Activated CD4-positive, alpha-beta T cell treated with anti-CD3 and anti-CD28 coated beads for 24 hours (primary cell): ENCODE results near the gene GLRX.
"Not testable (repeated sequence)": the region's sequence is repeated elsewhere in the genome, so short reads cannot be mapped to it uniquely, and the experiment has no call there.

Experiments used
- DNase-seq, 2 donors: peaks; one replicate each; pipeline ENCODE4 v3.0.0-alpha.2; 2020; ENCODE audit warnings: low read depth in 2 of 2

Gene GLRX

GRCh38 chr5:95826949-95827891, 4.7 kb upstream of the GLRX start:
- no peak for DNase-seq

GRCh38 chr5:95825495-95825894, 3.0 kb upstream of the GLRX start:
- no peak for DNase-seq

GRCh38 chr5:95824747-95825146, 2.2 kb upstream of the GLRX start:
- no peak for DNase-seq

- DNase-seq = peak in 1 of 2 donors; percentile 22
These were observed 1.4 kb upstream of the GLRX start for GRCh38 chr5:95823738-95824609.

DNA sequence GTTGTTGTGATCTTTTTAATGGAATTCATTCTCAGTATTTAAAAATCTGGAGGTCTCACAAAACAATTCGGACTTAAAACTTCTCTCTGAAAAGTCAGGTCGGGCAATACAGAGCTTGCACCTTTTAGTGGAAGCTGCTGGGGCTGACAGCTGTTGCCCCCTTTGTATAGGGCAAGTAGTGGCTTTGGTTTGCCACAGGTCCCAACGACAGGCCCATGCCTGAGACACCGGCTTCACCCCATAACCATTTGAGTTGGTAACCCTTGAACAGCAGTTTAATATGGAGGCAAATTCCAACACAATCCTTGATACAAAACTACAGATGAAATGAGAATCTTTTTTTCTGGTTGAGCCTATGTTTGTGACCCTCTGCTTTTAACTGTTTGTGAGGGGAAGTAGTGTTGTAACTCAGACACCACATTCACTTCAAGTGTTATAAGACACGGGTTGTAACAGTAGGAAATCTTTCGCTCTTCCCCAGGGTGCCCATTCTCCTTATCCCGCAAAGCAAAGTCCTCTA, 752 bp upstream of the GLRX start:
- DNase-seq = no peak

DNA sequence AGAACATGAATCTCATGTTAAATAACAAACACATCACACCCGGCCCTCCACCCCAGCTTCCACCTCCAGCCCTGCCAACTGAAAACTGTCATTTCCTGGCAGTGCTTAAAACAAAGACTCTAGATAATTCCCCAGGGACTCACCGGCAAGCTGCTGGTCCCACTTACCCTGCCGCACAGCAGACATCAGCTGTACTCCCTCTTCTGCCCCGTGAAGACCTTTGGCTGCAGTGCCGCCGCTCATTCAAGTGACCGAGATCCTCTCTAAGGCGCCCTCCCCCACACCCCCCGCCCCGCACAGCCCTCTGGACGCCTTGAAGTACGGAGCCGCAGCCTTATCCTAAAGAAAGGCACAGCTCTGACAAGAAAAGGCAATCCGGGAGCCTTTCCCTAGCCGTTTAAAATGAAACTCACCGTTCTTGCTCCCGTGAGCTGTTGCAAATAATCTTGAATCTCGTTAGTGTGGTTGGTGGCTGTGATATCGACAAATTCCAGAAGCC, 434 bp downstream of the GLRX start:
- DNase-seq = no peak

DNA sequence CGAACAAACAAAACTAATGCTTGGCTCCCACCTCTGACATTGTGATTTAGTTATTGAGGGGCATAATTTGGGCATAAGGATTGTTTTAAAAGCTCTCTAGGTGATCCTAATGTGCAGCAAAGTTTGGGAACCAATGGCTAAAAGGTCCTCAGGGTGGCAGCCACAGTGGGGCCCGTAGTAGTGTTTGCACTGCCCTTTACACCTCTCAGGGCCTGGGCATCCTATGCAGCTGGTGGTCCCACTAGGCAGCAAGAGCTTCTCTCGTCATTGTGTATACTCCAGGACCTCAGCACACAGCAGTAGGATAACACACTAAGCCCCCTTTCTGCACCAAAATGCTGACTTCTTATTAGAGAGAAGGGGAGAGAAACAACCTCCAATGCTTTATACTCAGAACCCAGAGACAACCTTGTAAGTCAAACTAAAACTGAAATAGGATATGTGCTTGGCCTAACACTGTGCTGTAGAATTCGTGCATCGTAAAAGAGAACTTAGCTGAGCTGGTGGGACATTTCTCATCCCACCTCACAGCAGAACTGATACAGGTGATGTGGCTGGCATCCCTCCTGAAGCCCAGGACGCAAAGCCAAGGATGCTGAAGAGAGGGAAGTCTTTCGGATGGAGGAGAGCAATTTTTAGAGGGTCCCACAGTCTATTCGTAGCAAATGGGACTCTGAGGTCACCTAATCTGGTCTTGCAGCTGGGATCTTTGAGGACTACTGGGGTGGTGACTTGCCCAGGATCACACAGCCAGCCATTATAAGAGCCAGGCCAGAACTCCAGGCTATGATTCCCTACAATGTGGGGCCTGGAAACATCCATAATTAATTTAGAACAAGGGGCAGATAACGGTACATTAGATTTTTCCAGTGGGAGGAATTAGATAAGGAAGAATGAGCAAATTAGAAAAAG, 1.2 kb downstream of the GLRX start:
- no peak for DNase-seq

- DNase-seq = no peak
These were observed 4.1 kb downstream of the GLRX start for GRCh38 chr5:95818181-95819147.

DNA sequence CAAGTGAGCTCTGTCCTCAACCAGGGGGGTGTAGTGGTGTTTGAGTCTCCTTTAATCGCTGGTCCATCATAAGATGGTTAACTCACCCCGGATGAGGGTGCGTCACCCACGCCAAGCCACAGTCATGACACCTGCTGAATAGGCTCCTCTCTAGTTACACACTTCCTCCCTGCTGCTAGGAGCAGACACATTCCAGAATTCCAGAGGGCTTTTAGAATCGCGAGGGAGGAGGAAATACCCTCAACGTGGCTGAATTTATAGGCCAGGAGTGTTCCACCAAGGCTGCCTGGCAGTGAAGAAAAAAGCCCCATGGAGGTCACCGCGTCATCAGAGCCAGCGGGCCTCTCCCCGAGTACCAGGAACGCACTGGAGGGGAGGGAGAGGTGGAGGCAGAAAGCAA, 5.1 kb downstream of the GLRX start:
- DNase-seq = no peak

DNA sequence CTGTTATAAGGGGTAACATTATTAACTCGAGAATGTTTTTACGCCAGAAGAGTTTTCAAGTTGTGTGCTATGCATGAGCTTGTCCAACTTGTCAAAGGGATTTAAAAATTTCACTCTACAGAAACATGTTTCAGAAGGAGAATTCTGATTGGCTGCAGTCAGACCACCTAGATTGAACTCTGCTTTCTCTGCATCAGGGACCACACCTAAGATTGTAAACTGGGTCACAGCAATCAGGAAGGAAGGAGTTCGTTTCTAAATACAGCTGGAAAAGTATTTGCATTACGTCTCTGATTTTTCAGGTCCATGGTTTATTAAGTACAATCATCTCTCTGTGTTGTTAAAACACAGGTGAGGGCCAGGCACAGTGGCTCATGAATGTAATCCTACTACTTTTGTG, 5.8 kb downstream of the GLRX start:
- no peak for DNase-seq

GRCh38 chr5:95816341-95816740, 6.2 kb downstream of the GLRX start:
- DNase-seq = no peak

GRCh38 chr5:95815155-95815729, 7.3 kb downstream of the GLRX start:
- DNase-seq = no peak

- DNase-seq = not testable (repeated sequence)
These were observed 9.5 kb downstream of the GLRX start for GRCh38 chr5:95813035-95813434.

DNA sequence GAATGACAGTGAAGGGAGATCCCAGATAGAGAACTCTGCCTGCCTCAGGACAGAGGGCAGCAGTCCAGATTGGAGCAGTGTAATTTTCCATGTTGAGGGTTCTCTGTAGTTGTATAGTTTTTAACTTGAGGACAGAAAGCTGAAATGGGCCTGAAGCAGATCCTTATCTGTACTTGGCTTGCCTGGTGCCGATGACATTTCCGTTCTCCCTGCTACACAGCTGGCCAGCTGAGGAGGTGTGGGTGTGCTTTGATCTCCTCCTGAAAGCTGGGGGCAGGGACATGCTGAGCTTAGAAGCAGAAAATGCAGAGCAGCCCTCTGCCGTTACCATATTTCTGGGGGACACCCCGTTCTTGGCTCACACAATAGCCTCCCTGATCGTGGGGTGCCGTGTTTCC, 10.5 kb downstream of the GLRX start:
- DNase-seq = no peak

- DNase-seq = not testable (repeated sequence)
These were observed 11.0 kb downstream of the GLRX start for GRCh38 chr5:95811461-95812073.

DNA sequence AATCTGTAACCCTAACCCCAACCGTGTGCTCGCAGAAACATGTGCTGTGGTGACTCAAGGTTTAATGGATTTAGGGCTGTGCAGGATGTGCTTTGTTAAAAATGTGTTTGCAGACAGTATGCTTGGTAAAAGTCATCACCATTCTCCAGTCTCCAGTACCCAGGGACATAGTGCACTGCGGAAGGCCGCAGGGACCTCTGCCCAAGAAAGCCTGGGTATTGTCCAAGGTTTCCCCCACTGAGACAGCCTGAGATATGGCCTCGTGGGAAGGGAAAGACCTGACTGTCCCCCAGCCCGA, 11.5 kb downstream of the GLRX start:
- DNase-seq = not testable (repeated sequence)

DNA sequence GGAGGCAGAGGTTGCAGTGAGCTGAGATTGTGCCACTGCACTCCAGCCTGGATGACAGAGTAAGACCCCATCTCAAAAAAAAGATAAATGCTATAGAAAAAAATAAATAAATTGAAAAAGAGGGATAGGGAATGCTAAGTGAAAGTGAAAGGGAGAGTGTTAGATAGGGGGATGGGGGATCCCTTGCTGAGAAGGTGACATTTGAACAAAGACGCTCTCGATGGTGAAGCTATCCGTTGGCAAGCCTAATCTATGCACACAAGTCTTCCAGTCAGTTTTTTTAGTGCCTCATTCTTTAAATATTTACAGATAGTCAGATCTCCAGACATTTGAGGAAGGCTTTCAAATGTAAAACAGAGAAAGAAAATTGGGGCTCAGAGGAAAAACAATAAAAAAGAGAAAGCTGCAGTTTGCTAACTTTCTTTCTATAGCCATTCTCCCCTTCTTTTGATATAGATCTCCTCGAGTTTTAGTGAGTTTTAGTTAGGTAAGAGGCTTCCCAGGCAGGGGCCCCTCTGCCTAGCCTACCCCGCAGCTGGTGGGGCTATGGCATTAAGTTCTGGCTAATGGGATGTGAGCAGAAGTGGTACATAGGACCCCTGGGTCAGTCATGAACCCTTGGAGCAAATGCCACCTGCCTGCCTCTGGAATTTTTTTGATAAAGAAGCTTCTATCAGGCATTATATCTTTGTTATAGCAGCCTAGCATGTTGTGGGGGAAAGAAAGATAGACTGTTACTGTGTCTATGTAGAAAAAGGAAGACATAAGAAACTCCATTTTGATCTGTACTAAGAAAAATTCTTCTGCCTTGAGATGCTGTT, 12.0 kb downstream of the GLRX start:
- no peak for DNase-seq

GRCh38 chr5:95809414-95809960, 13.0 kb downstream of the GLRX start:
- no peak for DNase-seq
